MM.1S (cell line): ENCODE data around the gene PSMB5.

Experiments
- DNase-seq: peaks from one replicate; pipeline ENCODE4 v3.0.0-alpha.2; 2015
- H2AFZ ChIP-seq: fragments of 300-600 bp; sonication (generic); 2 replicates; pipeline ENCODE4 v1.6.0; 2016; ENCODE audit warnings: antibody characterized with exemption, low read length
- H3F3A ChIP-seq: fragments of 300-600 bp; sonication (generic); 2 replicates; pipeline ENCODE4 v1.6.1; 2016; ENCODE audit warnings: mild to moderate bottlenecking, antibody characterized with exemption, low read length, moderate library complexity, mixed read lengths; ENCODE audit not compliant: insufficient read depth
- H3K27ac ChIP-seq: fragments of 300-600 bp; sonication (generic); 2 replicates; pipeline ENCODE4 v1.5.1; 2016; ENCODE audit warnings: mild to moderate bottlenecking, low read length
- H3K27me3 ChIP-seq: fragments of 300-600 bp; sonication (generic); replicated peaks from 2 replicates; pipeline ENCODE4 v1.6.0; 2016; ENCODE audit warnings: low read length; ENCODE audit not compliant: insufficient read depth
- H3K36me3 ChIP-seq: fragments of 300-600 bp; sonication (generic); replicated peaks from 2 replicates; pipeline ENCODE4 v1.6.1; 2016; ENCODE audit warnings: mild to moderate bottlenecking, low read length, mixed read lengths; ENCODE audit not compliant: insufficient read depth
- H3K4me1 ChIP-seq: fragments of 300-600 bp; sonication (generic); 2 replicates; pipeline ENCODE4 v1.6.1; 2016; ENCODE audit warnings: low read length, mixed read lengths
- H3K4me2 ChIP-seq: fragments of 300-600 bp; sonication (generic); 2 replicates; pipeline ENCODE4 v1.6.0; 2016; ENCODE audit warnings: low read depth, low read length
- H3K4me3 ChIP-seq: fragments of 300-600 bp; sonication (generic); 2 replicates; pipeline ENCODE4 v1.5.1; 2016; ENCODE audit warnings: low read length, mixed read lengths
- H3K79me2 ChIP-seq: fragments of 300-600 bp; sonication (generic); 2 replicates; pipeline ENCODE4 v1.6.1; 2016; ENCODE audit warnings: mixed run types, low read length, mixed read lengths
- H3K9ac ChIP-seq: fragments of 300-600 bp; sonication (generic); 2 replicates; pipeline ENCODE4 v1.6.1; 2016; ENCODE audit warnings: low read length, mixed read lengths
- H3K9me2 ChIP-seq: fragments of 300-600 bp; sonication (generic); replicated peaks from 2 replicates; pipeline ENCODE4 v1.6.1; 2016; ENCODE audit warnings: mild to moderate bottlenecking, low read length, mixed read lengths; ENCODE audit not compliant: insufficient read depth
- H3K9me3 ChIP-seq: fragments of 300-600 bp; sonication (generic); replicated peaks from 2 replicates; pipeline ENCODE4 v1.6.1; 2016; ENCODE audit warnings: mild to moderate bottlenecking, low read length, mixed read lengths; ENCODE audit not compliant: insufficient read depth
- H4K20me1 ChIP-seq: fragments of 300-600 bp; sonication (generic); 2 replicates; pipeline ENCODE4 v1.6.1; 2016; ENCODE audit warnings: mild to moderate bottlenecking, low read length, moderate library complexity, mixed read lengths; ENCODE audit not compliant: insufficient read depth
- EZH2 ChIP-seq: fragments of 300-600 bp; sonication (generic); optimal IDR thresholded peaks from 2 replicates; pipeline ENCODE3; 2017; ENCODE audit warnings: low read depth, mild to moderate bottlenecking, antibody characterized with exemption, low read length, mixed read lengths
- EZH2phosphoT487 ChIP-seq: fragments of 300-600 bp; sonication (generic); IDR thresholded peaks from 2 replicates; pipeline ENCODE4 v1.6.1; 2018; ENCODE audit warnings: antibody characterized with exemption, low read length
- TF ChIP-seq, protein P1 (sequence below): fragments of 300-600 bp; sonication (generic); IDR thresholded peaks from 2 replicates; pipeline ENCODE4 v1.5.1; 2016; ENCODE audit warnings: antibody characterized with exemption, low read length, mixed read lengths

PSMB5 gene

DNA sequence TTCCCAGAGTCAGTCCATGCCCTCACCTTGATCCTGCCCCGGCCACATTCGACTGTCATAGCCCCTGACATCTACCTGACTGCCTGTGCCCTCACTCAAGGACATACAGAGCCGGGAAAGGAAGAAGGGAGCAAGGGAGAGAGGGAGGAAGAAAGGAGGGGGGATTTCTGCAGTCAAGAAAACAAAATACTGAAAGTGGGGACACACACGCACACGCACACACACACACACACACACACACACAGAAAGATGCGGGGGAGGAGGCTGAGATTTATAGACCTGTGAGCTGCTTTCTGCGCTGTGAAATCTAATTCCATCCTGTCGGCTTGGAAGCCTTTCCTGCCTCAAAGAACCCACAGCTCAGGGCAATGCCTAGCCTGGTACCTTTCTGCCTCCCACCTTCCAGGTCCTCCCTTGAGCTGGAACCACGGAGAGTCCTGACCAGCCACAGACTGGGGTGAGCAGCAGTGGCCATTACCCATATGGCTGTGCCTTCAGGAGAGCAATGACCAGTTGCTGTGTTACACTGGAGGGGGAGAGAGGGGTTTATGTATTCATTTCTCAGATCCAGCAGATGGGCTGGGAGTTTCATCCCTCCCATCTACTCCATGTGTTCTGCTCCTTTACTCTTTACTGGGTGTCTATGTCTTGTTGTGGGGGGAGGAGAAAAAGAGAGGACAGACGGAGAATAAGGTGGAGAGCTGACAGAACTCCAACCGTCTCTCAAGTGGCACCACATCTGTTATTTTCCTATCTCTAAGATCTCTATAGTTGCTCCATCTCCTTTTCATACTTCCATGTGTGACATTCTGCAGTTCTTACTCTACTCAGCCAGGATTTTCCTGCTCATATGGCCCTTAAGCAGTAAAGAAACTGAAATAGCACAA lies 37.7 kb downstream of the PSMB5 start:
- Histone ChIP-seq H3K27me3 (no peaks in the 10 kb centered on the region), H3K79me2 (no peaks in the 10 kb centered on the region), H3K27ac (no peak overlapping the region), H3K9me3 (no peaks in the 10 kb centered on the region), H4K20me1 (no peaks in the 10 kb centered on the region), H3K4me2 (no peak overlapping the region), H3K36me3 (no peaks in the 10 kb centered on the region), H2AFZ (no peak overlapping the region), H3K4me3 (no peak overlapping the region), H3K4me1 (no peaks in the 10 kb centered on the region), H3K9me2 (no peaks in the 10 kb centered on the region), H3F3A (no peaks in the 10 kb centered on the region), H3K9ac (no peak overlapping the region)
- TF ChIP-seq, protein P1, sequence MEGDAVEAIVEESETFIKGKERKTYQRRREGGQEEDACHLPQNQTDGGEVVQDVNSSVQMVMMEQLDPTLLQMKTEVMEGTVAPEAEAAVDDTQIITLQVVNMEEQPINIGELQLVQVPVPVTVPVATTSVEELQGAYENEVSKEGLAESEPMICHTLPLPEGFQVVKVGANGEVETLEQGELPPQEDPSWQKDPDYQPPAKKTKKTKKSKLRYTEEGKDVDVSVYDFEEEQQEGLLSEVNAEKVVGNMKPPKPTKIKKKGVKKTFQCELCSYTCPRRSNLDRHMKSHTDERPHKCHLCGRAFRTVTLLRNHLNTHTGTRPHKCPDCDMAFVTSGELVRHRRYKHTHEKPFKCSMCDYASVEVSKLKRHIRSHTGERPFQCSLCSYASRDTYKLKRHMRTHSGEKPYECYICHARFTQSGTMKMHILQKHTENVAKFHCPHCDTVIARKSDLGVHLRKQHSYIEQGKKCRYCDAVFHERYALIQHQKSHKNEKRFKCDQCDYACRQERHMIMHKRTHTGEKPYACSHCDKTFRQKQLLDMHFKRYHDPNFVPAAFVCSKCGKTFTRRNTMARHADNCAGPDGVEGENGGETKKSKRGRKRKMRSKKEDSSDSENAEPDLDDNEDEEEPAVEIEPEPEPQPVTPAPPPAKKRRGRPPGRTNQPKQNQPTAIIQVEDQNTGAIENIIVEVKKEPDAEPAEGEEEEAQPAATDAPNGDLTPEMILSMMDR = no peak
- TF ChIP-seq EZH2 (no peak), EZH2phosphoT487 (no peak)
- no peak for DNase-seq

DNA sequence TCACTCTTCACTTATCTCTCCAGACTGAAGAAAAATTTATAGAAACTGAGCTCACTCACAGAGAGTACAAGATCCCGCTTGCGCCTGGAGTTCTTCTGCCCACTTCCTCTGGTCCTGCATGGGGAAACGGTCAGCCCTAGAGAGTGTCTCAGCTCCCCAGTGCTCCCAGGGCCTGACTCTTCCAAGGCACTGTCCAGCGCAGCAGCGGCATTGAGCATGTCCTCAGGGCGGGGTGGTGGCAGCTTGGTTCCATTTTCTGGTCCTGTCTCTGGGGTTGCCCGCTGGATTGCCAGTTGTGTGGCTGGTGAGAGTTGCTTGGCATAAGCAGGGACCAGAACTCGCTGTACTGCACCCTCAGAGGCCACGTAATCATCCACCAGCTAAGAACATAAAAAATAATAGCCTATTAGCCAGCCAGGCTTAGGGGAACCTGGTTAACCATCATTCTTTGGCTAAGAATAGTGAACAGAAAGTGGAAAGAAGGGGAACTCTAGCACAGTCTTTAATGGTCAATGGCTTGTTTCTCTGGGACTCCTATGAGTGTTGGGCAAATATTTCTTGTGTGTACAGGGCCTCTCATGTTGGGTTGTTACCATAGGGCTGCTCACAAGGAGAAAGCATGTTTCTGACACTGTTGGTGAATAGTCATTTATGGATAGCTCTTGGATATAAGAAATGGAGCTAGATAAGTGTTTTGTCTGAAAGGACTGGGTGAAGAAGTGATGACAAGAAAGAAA lies 38.6 kb downstream of the PSMB5 start:
- DNase-seq = no peak

DNA sequence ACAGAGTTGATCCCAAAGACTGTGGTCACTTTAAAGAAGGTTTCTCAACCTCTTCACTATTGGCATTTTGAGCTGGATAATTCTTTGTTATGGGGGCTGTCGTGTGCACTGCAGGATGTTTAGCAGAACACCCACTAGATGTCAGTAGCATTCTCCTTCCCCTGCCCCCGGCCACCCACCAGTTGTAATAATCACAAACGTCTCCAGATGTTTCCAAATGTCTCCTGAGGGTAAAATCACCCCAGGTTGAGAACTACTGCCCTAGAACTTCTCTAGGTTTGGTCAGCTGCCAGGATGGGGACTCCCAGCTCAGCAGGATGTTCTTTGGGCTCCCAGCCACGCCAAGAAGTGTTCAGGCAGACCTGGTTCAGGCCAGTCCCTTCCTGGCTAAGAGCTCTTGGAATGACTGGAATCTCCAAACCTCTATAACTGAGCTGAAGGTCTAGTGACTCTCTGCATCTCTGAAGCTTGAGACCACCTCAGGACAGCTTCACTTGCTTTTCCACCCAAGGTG lies 39.9 kb downstream of the PSMB5 start:
- Histone ChIP-seq H3K27ac (no peak overlapping the region), H3K4me1 (no peaks in the 10 kb centered on the region), H3F3A (no peaks in the 10 kb centered on the region), H3K9ac (no peak overlapping the region), H2AFZ (no peak overlapping the region), H4K20me1 (no peaks in the 10 kb centered on the region), H3K27me3 (no peaks in the 10 kb centered on the region), H3K9me3 (no peaks in the 10 kb centered on the region), H3K36me3 (no peaks in the 10 kb centered on the region), H3K9me2 (no peaks in the 10 kb centered on the region), H3K4me3 (no peak overlapping the region), H3K79me2 (no peaks in the 10 kb centered on the region), H3K4me2 (no peak overlapping the region)
- TF ChIP-seq, protein P1 = peak; percentile 35
- TF ChIP-seq EZH2 (no peak), EZH2phosphoT487 (no peak)
- DNase-seq = no peak

More for the DNA sequence above, 38.6 kb downstream of the PSMB5 start:
- Histone ChIP-seq H3K36me3 (no peaks in the 10 kb centered on the region), H3K4me3 (no peak overlapping the region), H3K9ac (no peak overlapping the region), H3K9me3 (no peaks in the 10 kb centered on the region), H2AFZ (no peak overlapping the region), H3K27ac (no peak overlapping the region), H3K27me3 (no peaks in the 10 kb centered on the region), H3K4me2 (no peak overlapping the region), H3F3A (no peaks in the 10 kb centered on the region), H3K9me2 (no peaks in the 10 kb centered on the region), H3K4me1 (no peaks in the 10 kb centered on the region), H4K20me1 (no peaks in the 10 kb centered on the region), H3K79me2 (no peaks in the 10 kb centered on the region)
- TF ChIP-seq EZH2phosphoT487 (no peak), EZH2 (no peak)
- TF ChIP-seq, protein P1 = no peak
